Kidney epithelial cell (primary cell): ENCODE measurements around the gene RFTN2. TPM values are rescaled to one million over a fixed set of nuclear protein-coding genes. Genes with fewer than 3 reads are reported as not detected.

ENCODE experiments used
- DNase-seq: peaks from one replicate; pipeline ENCODE4 v3.0.0-alpha.2; 2010; ENCODE audit warnings: low read depth
- H3K27me3 ChIP-seq: 2 replicates; pipeline ENCODE4 v1.6.0; 2011; ENCODE audit warnings: low read length; ENCODE audit not compliant: control insufficient read depth, insufficient read depth
- H3K36me3 ChIP-seq: 2 replicates; pipeline ENCODE4 v1.5.1; 2011; ENCODE audit warnings: low read length; ENCODE audit not compliant: control insufficient read depth, insufficient read depth
- H3K4me3 ChIP-seq: 2 replicates; pipeline ENCODE4 v1.5.1; 2011; ENCODE audit warnings: low read depth, mild to moderate bottlenecking, control low read depth, low read length
- total RNA-seq: library from RNA; depleted of rRNA; stranded (reverse); fragments of >200 nt; gene quantifications from 2 replicates; pipeline ENCODE4 v1.2.3, GENCODE V29; 2015
- TF ChIP-seq, protein P1 (sequence below): IDR thresholded peaks from 2 replicates; pipeline ENCODE4 v1.5.1; 2011; ENCODE audit warnings: mild to moderate bottlenecking, moderate library complexity, low read length, control low read depth, inconsistent platforms; ENCODE audit not compliant: insufficient read depth, poor library complexity, severe bottlenecking

The RFTN2 gene
- total RNA-seq, 1 donor from 2014 or later, result under 0.01 TPM

DNA sequence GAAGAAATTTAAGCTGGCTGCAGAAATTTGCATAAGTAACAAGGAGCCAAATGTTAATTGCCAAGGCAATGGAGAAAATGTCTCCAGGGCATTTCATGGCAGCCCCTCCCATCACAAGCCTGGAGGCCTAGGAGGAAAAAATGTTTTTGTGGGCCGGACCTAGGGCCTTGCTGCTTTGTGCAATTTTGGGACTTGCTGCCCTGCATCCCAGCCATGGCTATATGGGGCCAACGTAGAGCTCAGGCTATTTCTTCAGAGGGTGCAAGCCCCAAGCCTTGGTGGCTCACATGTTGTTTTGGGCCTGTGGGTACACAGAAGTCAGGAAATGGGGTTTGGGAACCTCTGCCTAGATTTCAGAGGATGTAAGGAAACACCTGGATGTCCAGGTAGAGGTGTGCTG is 101.8 kb downstream of the RFTN2 start:
- TF ChIP-seq, protein P1, sequence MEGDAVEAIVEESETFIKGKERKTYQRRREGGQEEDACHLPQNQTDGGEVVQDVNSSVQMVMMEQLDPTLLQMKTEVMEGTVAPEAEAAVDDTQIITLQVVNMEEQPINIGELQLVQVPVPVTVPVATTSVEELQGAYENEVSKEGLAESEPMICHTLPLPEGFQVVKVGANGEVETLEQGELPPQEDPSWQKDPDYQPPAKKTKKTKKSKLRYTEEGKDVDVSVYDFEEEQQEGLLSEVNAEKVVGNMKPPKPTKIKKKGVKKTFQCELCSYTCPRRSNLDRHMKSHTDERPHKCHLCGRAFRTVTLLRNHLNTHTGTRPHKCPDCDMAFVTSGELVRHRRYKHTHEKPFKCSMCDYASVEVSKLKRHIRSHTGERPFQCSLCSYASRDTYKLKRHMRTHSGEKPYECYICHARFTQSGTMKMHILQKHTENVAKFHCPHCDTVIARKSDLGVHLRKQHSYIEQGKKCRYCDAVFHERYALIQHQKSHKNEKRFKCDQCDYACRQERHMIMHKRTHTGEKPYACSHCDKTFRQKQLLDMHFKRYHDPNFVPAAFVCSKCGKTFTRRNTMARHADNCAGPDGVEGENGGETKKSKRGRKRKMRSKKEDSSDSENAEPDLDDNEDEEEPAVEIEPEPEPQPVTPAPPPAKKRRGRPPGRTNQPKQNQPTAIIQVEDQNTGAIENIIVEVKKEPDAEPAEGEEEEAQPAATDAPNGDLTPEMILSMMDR, result no peak
- no peaks in the 10 kb centered on the region for H3K27me3 ChIP-seq
- DNase-seq, result no peak

DNA sequence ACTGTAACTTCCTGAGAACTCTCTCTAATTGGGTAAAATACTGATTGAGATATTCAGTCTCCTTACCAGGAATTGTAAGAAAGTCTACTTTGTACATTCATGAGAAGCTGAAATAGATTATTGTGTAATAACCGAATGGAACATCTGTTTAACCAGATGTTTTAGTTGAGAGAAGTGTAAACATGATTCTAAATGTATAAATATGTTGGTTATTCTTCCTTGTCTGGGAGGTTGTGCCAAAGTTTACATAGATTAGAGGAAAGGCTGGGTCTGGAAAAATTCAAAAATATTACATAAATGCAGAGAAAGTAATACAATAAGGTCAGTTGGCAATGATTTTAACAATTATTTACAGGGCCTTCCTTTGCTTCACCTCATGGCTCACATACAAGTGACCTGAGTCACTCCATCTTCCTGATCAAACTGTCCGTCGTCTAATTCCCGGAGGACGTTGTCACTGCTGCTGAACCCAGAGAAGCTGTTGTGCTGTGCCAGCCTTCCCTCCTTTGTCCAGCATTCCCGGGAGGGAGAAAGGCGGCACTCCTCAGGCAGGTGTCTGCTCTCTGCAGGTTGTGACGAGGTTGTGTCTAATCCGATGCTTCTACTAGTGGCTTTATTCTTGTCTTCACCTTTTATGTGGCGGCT is 103.6 kb downstream of the RFTN2 start:
- DNase-seq, result peak; percentile 45

More for the DNA sequence above, 101.8 kb downstream of the RFTN2 start:
- no peaks in the 10 kb centered on the region for H3K36me3 ChIP-seq
- H3K4me3 ChIP-seq, result no peak overlapping the region

DNA sequence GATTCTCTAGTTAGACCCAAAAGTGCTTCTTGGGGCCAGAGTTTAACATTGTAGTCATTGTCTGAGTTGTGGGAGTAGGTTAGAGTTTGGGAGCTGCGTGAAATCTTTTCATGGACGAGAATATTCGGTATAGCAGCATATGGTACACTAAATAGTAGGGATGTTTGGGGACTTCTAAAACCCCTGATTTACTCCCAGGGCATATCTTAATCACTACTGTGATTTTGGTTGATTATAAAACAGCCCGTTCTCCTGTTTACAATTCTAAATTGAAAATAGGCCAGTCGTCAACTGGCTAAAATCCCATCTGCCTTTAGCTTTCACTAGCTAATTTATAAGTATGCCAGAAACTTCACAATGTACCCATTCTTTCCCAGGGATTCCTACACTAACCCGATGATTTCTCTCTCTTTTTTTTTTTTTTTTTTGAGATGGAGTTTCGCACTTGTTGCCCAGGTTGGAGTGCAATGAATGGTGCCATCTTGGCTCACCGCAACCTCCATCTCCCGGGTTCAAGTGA is 115.2 kb downstream of the RFTN2 start:
- DNase-seq, result no peak
- TF ChIP-seq, protein P1, result no peak
- H3K36me3 ChIP-seq, result no peaks in the 10 kb centered on the region

More for the DNA sequence above, 103.6 kb downstream of the RFTN2 start:
- Histone ChIP-seq H3K27me3 (no peaks in the 10 kb centered on the region), H3K4me3 (no peak overlapping the region), H3K36me3 (no peaks in the 10 kb centered on the region)
- TF ChIP-seq, protein P1, result no peak

DNA sequence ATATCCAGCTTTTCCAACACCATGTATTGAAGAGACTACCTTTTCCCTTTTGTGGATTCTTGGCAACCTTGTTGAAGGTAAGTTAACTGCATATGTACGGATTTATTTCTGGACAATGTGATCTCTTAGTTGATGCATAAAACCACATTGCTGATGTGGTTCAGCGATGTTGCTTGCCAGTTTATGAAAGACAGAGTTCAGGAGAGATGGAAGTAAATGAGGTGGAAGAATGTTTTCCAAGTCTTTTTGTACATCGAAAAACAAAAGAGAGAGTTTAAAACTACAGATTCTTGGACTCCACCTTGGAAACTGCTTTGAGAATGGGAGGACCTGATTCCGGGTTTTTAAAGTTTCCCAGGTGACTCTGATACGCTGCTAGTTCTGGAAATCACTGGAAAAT is 115.7 kb downstream of the RFTN2 start:
- H3K36me3 ChIP-seq, result no peaks in the 10 kb centered on the region
- H3K4me3 ChIP-seq, result no peak overlapping the region
- TF ChIP-seq, protein P1, result no peak
- no peak for DNase-seq
- H3K27me3 ChIP-seq, result no peaks in the 10 kb centered on the region

More for the DNA sequence above, 115.2 kb downstream of the RFTN2 start:
- no peak overlapping the region for H3K4me3 ChIP-seq
- no peaks in the 10 kb centered on the region for H3K27me3 ChIP-seq

DNA sequence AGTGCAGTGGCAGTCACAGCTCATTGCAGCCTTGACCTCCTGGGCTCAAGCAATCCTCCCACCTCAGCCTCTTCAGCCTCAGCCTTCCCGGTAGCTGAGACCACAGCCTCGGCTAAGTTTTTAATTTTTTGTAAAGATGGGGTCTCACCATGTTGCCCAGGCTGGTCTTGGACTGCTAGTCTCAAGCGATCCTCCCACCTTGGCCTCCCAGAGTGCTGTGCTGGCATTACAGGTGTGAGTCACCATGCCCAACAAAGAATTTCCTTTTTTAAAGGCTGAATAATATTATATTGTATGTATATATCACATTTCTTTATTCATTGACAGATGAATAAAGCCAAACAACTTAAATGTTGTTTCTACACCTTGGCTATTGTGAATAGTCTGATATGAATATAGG is 117.0 kb downstream of the RFTN2 start:
- no peaks in the 10 kb centered on the region for H3K36me3 ChIP-seq
- H3K27me3 ChIP-seq, result no peaks in the 10 kb centered on the region
- DNase-seq, result no peak
- no peak overlapping the region for H3K4me3 ChIP-seq
- TF ChIP-seq, protein P1, result no peak

DNA sequence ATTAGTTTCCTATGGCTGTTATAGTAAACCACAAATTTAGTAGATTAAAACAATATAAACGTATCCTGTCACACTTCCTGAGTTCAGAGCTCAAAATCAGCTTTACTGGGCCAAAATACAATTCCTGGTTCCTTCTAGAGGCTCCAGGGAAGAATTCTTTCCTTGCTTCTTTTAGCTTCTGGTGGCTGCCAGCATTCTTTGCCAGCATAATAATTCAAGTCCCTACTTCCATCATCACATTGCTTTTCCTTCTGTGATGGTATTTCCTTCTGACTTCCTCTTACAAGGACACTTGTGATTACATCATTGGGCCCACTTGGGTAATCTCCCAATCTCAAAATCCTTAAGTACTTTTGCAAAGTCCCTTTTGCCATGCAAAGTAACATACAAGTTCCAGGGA is 118.9 kb downstream of the RFTN2 start:
- DNase-seq, result no peak
- Histone ChIP-seq H3K36me3 (no peaks in the 10 kb centered on the region), H3K4me3 (no peak overlapping the region), H3K27me3 (no peaks in the 10 kb centered on the region)
- TF ChIP-seq, protein P1, result no peak
